Measurements from ENCODE around the gene TNC.

DNA sequence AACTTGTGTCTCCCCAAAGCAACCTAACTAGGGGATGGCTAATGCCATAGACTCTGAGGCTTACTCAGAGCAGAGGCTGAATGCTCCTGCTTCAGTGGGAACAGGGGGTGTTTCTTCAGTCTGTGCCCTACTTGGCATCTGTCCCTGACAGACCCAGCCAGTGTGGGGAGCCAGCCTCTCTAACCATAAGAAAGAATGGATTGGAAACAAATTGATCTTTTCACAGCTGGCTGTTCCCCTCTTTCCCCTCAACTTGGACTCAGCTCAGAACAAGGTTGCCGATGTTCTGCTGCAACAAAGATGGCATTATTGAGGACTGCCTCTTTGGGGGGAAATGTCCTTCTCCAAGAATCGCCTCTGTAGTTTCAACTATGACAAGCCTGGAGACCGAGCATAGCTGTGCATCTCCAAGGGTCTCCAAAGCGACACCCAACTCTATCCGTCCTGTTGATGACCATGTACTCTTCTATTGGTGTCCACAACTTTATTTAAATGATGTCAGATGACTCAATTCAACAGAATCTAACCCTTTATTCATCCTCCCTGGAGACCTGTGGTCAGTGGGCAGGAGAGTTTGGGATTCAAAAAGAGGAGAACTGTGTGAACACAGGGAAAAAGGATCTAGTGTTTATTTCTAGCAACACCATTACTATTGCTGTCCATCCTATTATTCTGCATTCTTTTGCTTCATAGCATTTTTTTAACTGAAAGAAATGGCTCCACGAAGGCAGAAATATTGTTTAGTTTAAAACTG is 24.7 kb upstream of the TNC start:
- TF ChIP-seq CTCF (IDR thresholded peaks at IDR 0.05) (no peak), POLR2AphosphoS5 (IDR thresholded peaks at IDR 0.05) (no peak), POLR2A (IDR thresholded peaks at IDR 0.05) (no peak)

Data from suprapubic skin (tissue), 4 donors.